Esophagus muscularis mucosa (tissue), 4 donors: ENCODE measurements around the gene CKS2. TPM values are rescaled to one million over a fixed set of nuclear protein-coding genes. Genes with fewer than 3 reads are reported as not detected.

ENCODE experiments used
- DNase-seq: peaks from one replicate; pipeline ENCODE4 v3.0.0-alpha.2; 2017; ENCODE audit errors: extremely low spot score
- H3K27ac ChIP-seq, 4 donors: fragments of 200-600 bp; sonication (generic); replicated peaks in 1 of 4; 1 replicate in 3 of 4; 2 replicates in 1 of 4; pipeline ENCODE4 v1.5.1; 2016 to 2019; ENCODE audit warnings: mild to moderate bottlenecking in 1 of 4
- H3K27me3 ChIP-seq, 4 donors: fragments of 200-600 bp; sonication (generic); one replicate each; pipeline versions ENCODE4 v1.5.1 to v1.6.0; 2016 to 2019
- H3K36me3 ChIP-seq, 4 donors: fragments of 200-600 bp; sonication (generic); one replicate each; pipeline ENCODE4 v1.5.1; 2016 to 2019
- H3K4me1 ChIP-seq, 4 donors: fragments of 200-600 bp; sonication (generic); one replicate each; pipeline ENCODE4 v1.5.1; 2016 to 2019
- H3K4me3 ChIP-seq, 4 donors: fragments of 200-600 bp; sonication (generic); 1 replicate in 2 of 4; 2 replicates in 2 of 4; pipeline ENCODE4 v1.5.1; 2016 to 2019; ENCODE audit warnings: mild to moderate bottlenecking in 4 of 4, moderate library complexity in 1 of 4
- H3K9me3 ChIP-seq, 4 donors: fragments of 200-600 bp; sonication (generic); 1 replicate in 3 of 4; 2 replicates in 1 of 4; pipeline ENCODE4 v1.5.1; 2016 to 2019
- CTCF ChIP-seq, 3 experiments: fragments of 200-600 bp in 2 of 3; fragments of 450-650 bp in 1 of 3; sonication (generic) in 2 of 3; IDR thresholded peaks; one replicate each; pipeline ENCODE4 v1.5.1; 2017 to 2019; ENCODE audit warnings: antibody characterized with exemption in 3 of 3, mild to moderate bottlenecking in 2 of 3, moderate library complexity in 1 of 3
- EP300 ChIP-seq: sonication (generic); formaldehyde crosslinking; IDR thresholded peaks from one replicate; pipeline ENCODE4 v1.6.1; 2017; ENCODE audit warnings: antibody characterized with exemption
- POLR2A ChIP-seq: fragments of 450-650 bp; IDR thresholded peaks from one replicate; pipeline ENCODE4 v1.6.1; 2017; ENCODE audit warnings: antibody characterized with exemption, moderate library complexity, mild to moderate bottlenecking, low read depth
- POLR2AphosphoS5 ChIP-seq, 2 donors: sonication (generic); formaldehyde crosslinking; IDR thresholded peaks; one replicate each; pipeline ENCODE4 v1.6.1; 2017; ENCODE audit warnings: antibody characterized with exemption in 2 of 2
- WGBS: methylation state at CpG from one replicate; pipeline ENCODE4 v1.1.5; 2018; 5-methylcytosine and 5-hydroxymethylcytosine counted together
- intact Hi-C: fragments of 100-400 bp; cut with DNase I; formaldehyde crosslinking; loops from one replicate; pipeline ENCODE4 v1.15.1; 2023
- total RNA-seq, 4 donors: library from RNA; depleted of rRNA; stranded (reverse); fragments of >200 nt; gene quantifications; one replicate each; pipeline versions ENCODE4 v1.1.0 to v1.2.1, GENCODE V29; 2016

The CKS2 gene
- total RNA-seq, 4 donors from 2014 or later: 2.0 to 10.3 (median 6.0) TPM

GRCh38 chr9:89361816-89362646 is 51.0 kb downstream of the CKS2 start:
- Histone ChIP-seq H3K27me3 (no peaks in the 10 kb centered on the region), H3K4me1 (peaks cover 6 to 18% (median 13%) of the 10 kb centered on the region in 4 donors), H3K36me3 (peaks cover 43 to 60% (median 58%) of the 10 kb centered on the region in 4 donors), H3K27ac (no peak overlapping the region), H3K4me3 (no peak overlapping the region), H3K9me3 (no peaks in the 10 kb centered on the region)
- intact Hi-C loops: no loop called here
- TF ChIP-seq CTCF (IDR thresholded peaks at IDR 0.05): no peak
- no peak for TF ChIP-seq POLR2AphosphoS5 (IDR thresholded peaks at IDR 0.05)
- TF ChIP-seq POLR2A: no peak
- no peak for TF ChIP-seq EP300
- WGBS: 84% methylated on average over 6 of the region's 9 CpGs
- DNase-seq: no peak

- WGBS: 89% methylated on average over 10 of the region's 10 CpGs
- peaks cover 38 to 53% (median 51%) of the 10 kb centered on the region in 4 donors for H3K36me3 ChIP-seq
- TF ChIP-seq CTCF (IDR thresholded peaks at IDR 0.05) (no peak), EP300 (no peak), POLR2AphosphoS5 (IDR thresholded peaks at IDR 0.05) (no peak), POLR2A (no peak)
- H3K4me3 ChIP-seq: no peak overlapping the region
- peaks cover 6 to 18% (median 13%) of the 10 kb centered on the region in 4 donors for H3K4me1 ChIP-seq
- DNase-seq: no peak
- intact Hi-C loops: no loop called here
- H3K9me3 ChIP-seq: no peaks in the 10 kb centered on the region
- no peak overlapping the region for H3K27ac ChIP-seq
- H3K27me3 ChIP-seq: no peaks in the 10 kb centered on the region
Measured at GRCh38 chr9:89362647-89363310, 51.8 kb downstream of the CKS2 start.

GRCh38 chr9:89363311-89363670 is 52.3 kb downstream of the CKS2 start:
- Histone ChIP-seq H3K4me1 (peaks cover 6 to 18% (median 13%) of the 10 kb centered on the region in 4 donors), H3K27ac (no peak overlapping the region), H3K4me3 (no peak overlapping the region), H3K27me3 (no peaks in the 10 kb centered on the region), H3K36me3 (peaks cover 33 to 48% (median 46%) of the 10 kb centered on the region in 4 donors), H3K9me3 (no peaks in the 10 kb centered on the region)
- 85% methylated on average over 6 of the region's 6 CpGs for WGBS
- intact Hi-C loops: no loop called here
- TF ChIP-seq POLR2A (no peak), EP300 (no peak)
- DNase-seq: no peak

GRCh38 chr9:89363921-89364665 is 53.1 kb downstream of the CKS2 start:
- H3K36me3 ChIP-seq: peaks cover 26 to 40% (median 38%) of the 10 kb centered on the region in 4 donors
- no peak overlapping the region for H3K4me3 ChIP-seq
- DNase-seq: no peak
- intact Hi-C loops: no loop called here
- TF ChIP-seq EP300 (no peak), CTCF (IDR thresholded peaks at IDR 0.05) (no peak), POLR2AphosphoS5 (IDR thresholded peaks at IDR 0.05) (no peak), POLR2A (no peak)
- no peaks in the 10 kb centered on the region for H3K9me3 ChIP-seq
- peaks cover 1 to 14% (median 10%) of the 10 kb centered on the region in 4 donors for H3K4me1 ChIP-seq
- no peak overlapping the region for H3K27ac ChIP-seq
- 98% methylated on average over 9 of the region's 9 CpGs for WGBS
- no peaks in the 10 kb centered on the region for H3K27me3 ChIP-seq
